Measurements from ENCODE around the gene FYB1. TPM values are rescaled to one million over a fixed set of nuclear protein-coding genes. Genes with fewer than 3 reads are reported as not detected.

The FYB1 gene
- total and polyA plus RNA-seq, 2 donors (not counting 1 experiment from before 2014, with no cell fraction given) = 1.3 to 1.4 TPM

DNA sequence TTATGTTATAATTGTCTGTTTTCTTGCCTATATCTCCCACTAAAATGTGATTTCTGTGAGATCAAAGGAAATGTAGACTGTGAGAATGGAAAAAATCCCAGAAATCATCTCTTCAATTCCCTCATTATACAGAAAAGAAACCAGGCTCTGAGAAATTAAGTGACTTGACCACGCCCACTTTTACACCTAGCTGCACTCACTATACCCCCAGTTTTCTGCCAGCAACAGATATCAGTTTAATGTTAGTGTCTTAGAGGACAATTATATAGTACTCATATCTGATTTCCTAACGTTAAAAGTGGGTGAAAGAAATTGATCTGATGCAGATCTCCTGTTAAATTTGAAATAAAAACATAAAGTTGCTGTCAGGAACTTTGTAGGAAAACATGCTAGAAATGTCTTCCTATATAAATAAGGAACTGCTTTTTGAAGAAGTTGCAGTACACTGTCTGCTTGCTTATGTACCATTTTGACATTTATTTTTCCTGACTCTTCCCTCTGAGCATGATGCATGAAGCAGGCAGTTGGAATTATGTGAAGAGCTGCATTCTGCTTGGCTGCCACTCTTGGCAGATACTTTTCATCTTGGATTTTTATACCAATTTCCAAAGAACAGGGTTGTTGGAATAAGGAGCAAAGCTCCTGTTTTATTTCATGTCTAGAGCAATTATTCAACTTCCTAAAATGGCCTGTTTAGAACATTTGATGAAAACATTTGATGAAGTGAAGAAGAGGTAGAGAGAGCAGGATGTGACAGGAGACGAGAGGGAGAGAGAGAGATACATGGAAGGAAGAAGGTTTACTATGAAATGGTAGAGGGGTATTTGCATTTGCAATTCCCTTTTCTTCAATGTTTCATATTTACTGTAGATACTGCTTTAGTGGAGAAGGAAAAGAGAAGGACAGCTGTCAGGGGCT is 87.9 kb downstream of the FYB1 start:
- Mint-ChIP-seq H3K9me3 (ENCODE audit: insufficient read depth) (no peaks in the 10 kb centered on the region), H3K27ac (no peak overlapping the region), H3K4me3 (no peak overlapping the region), H3K27me3 (peaks cover 10% of the 10 kb centered on the region), H3K4me1 (peaks cover 6% of the 10 kb centered on the region)
- H3K9me3 ChIP-seq (ENCODE audit: control extremely low read depth in 1 of 3, control insufficient read depth in 2 of 3, insufficient read depth in 1 of 3, low read length in 2 of 3) = no peaks in the 10 kb centered on the region
- POLR2A ChIA-PET = no interaction called here
- intact Hi-C loops (cut with micrococcal nuclease) = no loop called here
- H3K79me2 ChIP-seq (ENCODE audit: control insufficient read depth, insufficient read depth, low read length) = no peaks in the 10 kb centered on the region
- no peak overlapping the region for H3K27ac ChIP-seq (ENCODE audit: low read length in 2 of 2)
- H3K4me1 ChIP-seq (ENCODE audit: control insufficient read depth in 2 of 2, insufficient read depth in 2 of 2, low read length in 2 of 2) = no peaks in the 10 kb centered on the region
- no peak overlapping the region for H2AFZ ChIP-seq (ENCODE audit: insufficient read depth, low read depth, low read length, poor library complexity, severe bottlenecking)
- H3K36me3 ChIP-seq (replicated peaks in 1 of 2; ENCODE audit: control extremely low read depth in 1 of 2, control insufficient read depth in 1 of 2, extremely low read depth in 1 of 2, insufficient read depth in 2 of 2, low read length in 1 of 2) = no peaks in the 10 kb centered on the region
- H3K27me3 ChIP-seq (replicated peaks in 1 of 4; ENCODE audit: control extremely low read depth in 1 of 4, control insufficient read depth in 3 of 4, insufficient read depth in 4 of 4, low read length in 3 of 4) = no peaks in the 10 kb centered on the region
- no peaks in the 10 kb centered on the region for H4K20me1 ChIP-seq (ENCODE audit: control insufficient read depth, insufficient read depth, low read length, poor library complexity, severe bottlenecking)
- H3K4me2 ChIP-seq (replicated peaks; ENCODE audit: low read depth, low read length, poor library complexity, severe bottlenecking) = no peak overlapping the region
- ATAC-seq (ENCODE audit: low read depth) = no peak
- TF ChIP-seq CTCF (IDR thresholded peaks at IDR 0.05) (no peak), EZH2 (IDR thresholded peaks at IDR 0.05; ENCODE audit: borderline replicate concordance, insufficient read depth, low read depth, low read length, poor library complexity, severe bottlenecking) (no peak)
- H3K4me3 ChIP-seq (ENCODE audit: control extremely low read depth in 1 of 5, extremely low read depth in 1 of 5, insufficient read depth in 1 of 5, low read depth in 2 of 5, low read length in 4 of 5) = no peak overlapping the region
- no peak for DNase-seq
- WGBS (ENCODE audit: insufficient coverage) = no CpG with 5 or more reads among the region's 3 CpGs
- no peak overlapping the region for H3K9ac ChIP-seq (ENCODE audit: low read length)
- CTCF ChIA-PET = no interaction called here

DNA sequence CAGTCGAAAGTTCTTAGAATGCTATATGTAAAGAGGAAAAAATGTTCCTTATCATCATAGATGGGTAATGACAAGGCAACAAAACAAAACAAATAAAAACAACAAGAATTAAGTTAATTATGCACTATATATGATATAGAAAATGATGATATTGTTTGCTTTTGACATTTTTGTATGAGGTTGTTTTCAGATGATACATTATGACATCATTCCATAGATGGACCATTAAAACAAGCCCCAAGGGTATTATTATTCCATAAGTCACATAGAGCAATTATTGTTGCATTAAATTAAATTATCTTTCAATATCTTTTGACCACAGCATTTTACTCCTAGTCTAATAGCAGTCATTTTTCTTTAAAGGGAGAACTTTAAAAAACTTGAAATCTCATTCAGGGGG is 88.6 kb downstream of the FYB1 start:
- H3K4me1 Mint-ChIP-seq = peaks cover 6% of the 10 kb centered on the region
- TF ChIP-seq EZH2 (IDR thresholded peaks at IDR 0.05; ENCODE audit: borderline replicate concordance, insufficient read depth, low read depth, low read length, poor library complexity, severe bottlenecking) (no peak), CTCF (IDR thresholded peaks at IDR 0.05) (no peak)
- H3K27me3 ChIP-seq (replicated peaks in 1 of 4; ENCODE audit: control extremely low read depth in 1 of 4, control insufficient read depth in 3 of 4, insufficient read depth in 4 of 4, low read length in 3 of 4) = no peaks in the 10 kb centered on the region
- intact Hi-C loops (cut with micrococcal nuclease) = no loop called here
- ChIA-PET CTCF (no interaction called here), POLR2A (no interaction called here)
- no peak for ATAC-seq (ENCODE audit: low read depth)
- no peak overlapping the region for H3K27ac ChIP-seq (ENCODE audit: low read length in 2 of 2)
- H4K20me1 ChIP-seq (ENCODE audit: control insufficient read depth, insufficient read depth, low read length, poor library complexity, severe bottlenecking) = no peaks in the 10 kb centered on the region
- H3K4me1 ChIP-seq (ENCODE audit: control insufficient read depth in 2 of 2, insufficient read depth in 2 of 2, low read length in 2 of 2) = no peaks in the 10 kb centered on the region
- no peak overlapping the region for H2AFZ ChIP-seq (ENCODE audit: insufficient read depth, low read depth, low read length, poor library complexity, severe bottlenecking)
- no peak for DNase-seq
- H3K9me3 Mint-ChIP-seq (ENCODE audit: insufficient read depth) = no peaks in the 10 kb centered on the region
- H3K27ac Mint-ChIP-seq = no peak overlapping the region
- H3K36me3 ChIP-seq (replicated peaks in 1 of 2; ENCODE audit: control extremely low read depth in 1 of 2, control insufficient read depth in 1 of 2, extremely low read depth in 1 of 2, insufficient read depth in 2 of 2, low read length in 1 of 2) = no peaks in the 10 kb centered on the region
- H3K4me2 ChIP-seq (replicated peaks; ENCODE audit: low read depth, low read length, poor library complexity, severe bottlenecking) = no peak overlapping the region
- no peaks in the 10 kb centered on the region for H3K9me3 ChIP-seq (ENCODE audit: control extremely low read depth in 1 of 3, control insufficient read depth in 2 of 3, insufficient read depth in 1 of 3, low read length in 2 of 3)
- H3K9ac ChIP-seq (ENCODE audit: low read length) = no peak overlapping the region
- no peak overlapping the region for H3K4me3 Mint-ChIP-seq
- H3K79me2 ChIP-seq (ENCODE audit: control insufficient read depth, insufficient read depth, low read length) = no peaks in the 10 kb centered on the region
- H3K27me3 Mint-ChIP-seq = peaks cover 14% of the 10 kb centered on the region
- no peak overlapping the region for H3K4me3 ChIP-seq (ENCODE audit: control extremely low read depth in 1 of 5, extremely low read depth in 1 of 5, insufficient read depth in 1 of 5, low read depth in 2 of 5, low read length in 4 of 5)
- no CpG with 5 or more reads among the region's 1 CpG for WGBS (ENCODE audit: insufficient coverage)

All from B cell (primary cell).